Mucosa of gallbladder (tissue), 1 donor: ENCODE data around the gene RTTN. TPM values are rescaled to one million over a fixed set of nuclear protein-coding genes. Genes with fewer than 3 reads are reported as not detected.

ENCODE experiments used
- DNase-seq: peaks from one replicate; pipeline ENCODE4 v3.0.0-alpha.2; 2020; ENCODE audit warnings: low spot score
- total RNA-seq: library from RNA; stranded (reverse); gene quantifications from one replicate; pipeline ENCODE4 v1.2.1, GENCODE V29; 2021
- donor health status: DM: no; HTN: no; CAD: no.

Gene RTTN
- total RNA-seq, 1 donor from 2014 or later, result 8.7 TPM

DNA sequence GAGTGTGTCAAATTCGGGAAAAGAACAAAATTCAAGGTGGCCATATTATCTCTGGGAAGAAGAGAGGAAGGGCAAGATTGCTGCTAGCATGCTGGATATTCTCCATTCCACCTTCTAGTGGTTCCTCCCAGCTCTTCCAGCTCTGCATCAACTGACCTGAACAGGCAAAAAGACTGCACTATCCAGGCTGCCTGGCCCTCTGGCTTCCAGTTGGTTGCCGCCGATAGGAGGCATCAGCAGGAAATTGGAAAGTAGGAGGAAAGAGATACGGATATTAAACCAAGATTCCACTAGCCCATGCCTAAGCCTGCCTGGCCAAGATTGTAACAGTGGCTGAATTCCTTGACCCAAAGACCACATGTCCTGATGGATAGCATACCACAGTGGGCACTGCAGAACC lies 1.7 kb upstream of the RTTN start:
- DNase-seq, result no peak

DNA sequence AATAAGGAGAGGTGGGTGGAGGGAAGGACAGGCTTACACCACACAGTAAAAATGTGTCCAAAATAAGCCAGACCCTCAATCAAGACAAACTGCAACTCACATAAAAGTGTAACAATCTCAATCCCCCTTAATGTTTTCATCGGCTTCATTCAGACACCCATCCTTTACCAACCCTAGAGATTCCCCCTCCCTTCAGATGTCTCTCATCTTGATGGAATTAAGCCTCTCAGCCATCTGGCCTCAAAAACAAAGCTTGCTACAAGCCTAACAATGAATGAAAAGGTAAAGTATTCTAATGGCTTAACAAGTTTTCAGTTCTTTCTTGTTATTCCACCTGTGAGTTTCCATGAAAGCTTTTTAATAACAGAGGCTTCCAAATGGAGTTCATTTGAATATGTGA lies 5.2 kb downstream of the RTTN start:
- no peak for DNase-seq

DNA sequence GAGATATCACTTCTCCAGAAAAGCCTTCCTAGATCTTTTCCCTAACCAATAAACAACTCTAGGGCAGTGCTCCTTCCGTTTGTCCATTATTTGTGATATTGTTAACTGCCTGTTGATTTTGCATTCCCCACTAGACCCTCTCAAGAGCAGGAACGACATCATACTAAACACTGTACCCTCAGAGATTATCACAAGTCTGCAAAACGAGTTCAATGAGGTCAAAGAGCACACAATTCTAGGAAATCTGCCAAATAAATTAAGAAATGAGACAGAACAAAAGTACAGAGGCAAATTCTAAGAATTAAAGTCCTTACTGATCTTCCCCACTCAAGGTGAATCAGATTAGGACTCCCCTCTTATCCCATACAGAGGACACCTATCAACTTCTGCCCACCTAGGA lies 7.6 kb downstream of the RTTN start:
- no peak for DNase-seq

DNA sequence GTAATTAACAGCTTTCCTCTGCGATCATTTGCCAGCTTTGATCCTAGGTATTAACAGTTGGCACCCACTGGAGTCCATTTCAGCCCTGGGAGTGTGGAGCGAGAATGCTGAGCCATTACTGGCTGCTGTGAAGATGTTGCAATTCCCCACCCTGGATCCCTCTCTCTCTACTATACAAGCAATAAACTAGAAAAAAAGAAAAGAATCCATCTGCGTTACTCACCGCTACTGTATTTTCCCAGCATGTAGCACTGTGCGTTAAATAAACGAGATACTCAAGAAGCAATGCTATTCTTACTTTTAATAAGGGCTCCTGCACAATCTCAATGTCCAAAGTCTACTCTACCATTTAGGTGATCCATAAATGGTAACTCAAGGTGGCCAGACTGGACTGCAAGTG lies 8.5 kb downstream of the RTTN start:
- DNase-seq, result no peak

DNA sequence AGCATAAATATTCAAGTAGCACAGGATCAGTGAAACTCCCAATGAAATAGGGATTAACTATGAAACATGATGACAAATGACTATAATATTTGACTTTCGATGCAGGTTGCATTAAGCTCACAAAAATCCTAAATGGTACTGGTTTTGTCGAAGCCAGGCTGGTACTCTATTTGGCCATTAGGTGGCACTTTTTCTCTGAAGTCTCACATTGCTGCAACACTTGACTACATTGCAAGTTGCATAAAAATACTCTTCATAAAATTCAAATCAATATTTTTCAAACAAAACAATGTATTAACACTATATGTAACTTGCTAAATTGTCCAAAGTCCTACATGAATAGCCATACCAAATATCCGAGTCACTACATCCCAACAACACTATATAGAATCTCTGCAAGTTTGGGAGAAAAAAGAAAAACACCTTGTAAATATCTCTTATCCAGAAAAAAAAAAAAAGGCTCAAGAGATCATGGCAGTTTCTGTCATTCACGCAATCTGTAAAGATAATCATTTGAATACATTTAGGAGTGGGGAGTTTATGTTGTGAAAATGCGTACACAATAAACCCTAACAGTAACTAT lies 9.5 kb downstream of the RTTN start:
- peak; percentile 20 for DNase-seq

DNA sequence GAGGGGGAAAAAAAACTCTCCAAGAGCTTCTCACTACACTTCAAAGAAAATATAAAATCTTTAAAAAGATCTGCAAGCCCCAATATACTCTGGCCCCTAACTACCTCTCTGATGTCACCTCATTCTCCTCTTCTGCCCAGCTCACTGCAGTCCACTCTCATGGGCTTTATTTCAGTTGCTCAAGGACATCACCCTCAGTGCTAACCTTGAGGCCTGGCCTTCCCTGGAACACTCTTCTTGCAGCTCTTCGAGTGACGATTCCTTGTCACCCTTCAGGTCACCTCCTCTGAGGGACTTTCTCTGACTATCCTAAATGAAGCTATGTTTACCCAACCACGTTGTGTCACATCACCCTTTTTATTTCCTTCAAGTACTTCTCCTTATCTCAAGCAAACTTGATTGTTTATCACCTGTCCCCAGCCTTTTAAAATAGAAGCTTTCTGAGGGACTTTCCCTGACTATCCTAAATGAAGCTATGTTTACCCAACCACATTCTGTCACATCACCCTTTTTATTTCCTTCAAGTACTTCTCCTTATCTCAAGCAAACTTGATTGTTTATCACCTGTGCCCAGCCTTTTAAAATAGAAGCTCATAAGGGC lies 10.4 kb downstream of the RTTN start:
- DNase-seq, result no peak

DNA sequence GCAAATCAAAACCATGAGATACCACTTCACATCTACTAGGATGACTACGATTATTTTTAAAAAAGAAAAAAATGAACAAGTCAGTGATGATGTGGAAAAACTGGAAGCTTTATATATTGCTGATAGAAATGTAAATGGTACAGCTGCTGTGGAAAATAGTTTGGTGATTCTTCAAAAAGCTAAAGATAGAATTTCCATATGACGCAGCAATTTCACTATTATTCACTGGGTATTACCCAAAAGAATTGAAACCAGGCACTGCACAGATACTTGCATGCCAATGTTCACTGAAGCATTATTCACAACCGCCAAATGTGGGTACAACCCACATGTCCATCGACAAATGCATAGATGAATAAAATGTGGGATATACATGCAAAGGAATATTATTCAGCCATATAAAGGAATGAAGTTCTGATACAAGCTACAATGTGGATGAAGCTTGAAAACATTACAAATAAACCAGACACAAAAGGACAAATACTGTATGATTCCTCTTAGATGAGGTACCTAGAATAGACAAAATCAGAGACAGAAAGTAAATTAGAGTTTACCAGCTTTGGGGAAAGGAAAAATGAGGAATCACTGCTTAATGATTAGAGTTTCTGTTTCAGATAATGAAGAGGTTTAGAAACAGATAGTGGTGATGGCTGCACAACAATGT lies 11.1 kb downstream of the RTTN start:
- DNase-seq, result no peak

DNA sequence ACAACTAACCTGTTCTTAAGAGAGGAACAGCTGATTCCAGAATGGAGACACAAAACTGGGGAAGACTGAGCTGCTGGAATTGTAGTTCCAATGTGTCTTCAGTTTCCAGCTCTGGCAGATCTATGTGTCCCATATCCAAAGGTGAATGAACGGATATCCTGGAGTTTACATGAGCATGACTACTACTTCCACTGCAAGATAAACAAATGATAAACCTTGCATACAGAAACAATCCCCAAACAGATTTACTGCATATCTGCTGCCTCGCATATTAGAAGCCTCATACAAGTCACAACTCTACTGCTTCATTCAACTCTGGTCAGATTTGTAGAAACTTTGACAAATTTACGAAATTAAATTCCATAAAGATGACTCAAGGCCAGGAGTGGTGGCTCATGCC lies 15.0 kb downstream of the RTTN start:
- DNase-seq, result no peak

DNA sequence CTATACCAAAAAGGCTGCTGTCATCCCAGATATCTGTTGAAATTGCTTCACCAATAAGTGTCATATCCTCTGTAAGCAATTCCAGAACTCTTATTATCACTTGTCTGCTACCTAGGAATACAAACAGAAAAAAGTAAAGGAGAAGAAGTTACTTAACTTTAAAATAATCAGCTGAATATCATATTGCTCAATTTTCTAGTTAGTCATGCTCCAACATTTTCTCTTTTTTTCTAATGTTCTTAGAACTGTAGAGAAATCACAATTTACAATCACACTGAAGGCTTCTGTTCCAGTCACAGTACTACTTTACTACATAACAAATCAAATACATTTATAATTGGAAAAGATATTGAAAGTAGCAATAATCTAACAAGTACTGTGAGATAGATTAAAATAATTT lies 17.4 kb downstream of the RTTN start:
- no peak for DNase-seq

DNA sequence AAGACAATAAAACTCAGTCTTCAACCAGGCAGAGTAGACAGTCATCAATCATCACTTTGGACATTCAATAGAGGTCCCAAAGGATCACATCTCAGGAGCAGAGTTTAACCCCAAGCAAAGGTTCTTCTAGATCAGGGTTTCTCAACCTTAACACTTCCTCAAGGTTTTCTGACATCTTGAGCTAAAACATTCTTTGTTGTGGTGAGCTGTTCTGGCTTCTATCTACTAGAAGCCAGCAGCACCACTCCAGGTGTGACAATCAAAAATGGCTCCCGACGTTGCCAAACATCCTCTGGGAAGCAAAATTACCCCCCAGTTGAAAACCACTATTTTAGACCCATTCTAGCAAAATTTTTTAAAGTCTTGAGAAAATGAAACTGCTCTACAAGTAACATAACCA lies 22.0 kb downstream of the RTTN start:
- DNase-seq, result no peak

DNA sequence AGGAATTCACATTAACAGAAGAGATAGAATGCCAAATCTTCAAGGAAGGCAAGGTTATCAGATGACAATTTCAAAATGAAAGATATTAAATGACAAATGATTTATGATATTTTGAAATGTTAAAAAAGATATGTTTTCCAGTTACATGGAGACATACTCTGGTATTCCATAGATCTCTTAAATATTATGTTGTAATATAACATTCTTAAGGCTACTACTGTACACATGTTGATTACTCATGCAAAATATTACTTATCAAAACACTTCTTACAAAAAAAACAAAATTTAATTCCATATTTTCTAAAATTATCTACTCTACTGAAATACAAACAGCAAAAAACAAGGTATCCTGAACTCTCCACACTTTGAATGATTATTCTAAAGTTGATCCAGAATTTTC lies 22.9 kb downstream of the RTTN start:
- DNase-seq, result no peak

DNA sequence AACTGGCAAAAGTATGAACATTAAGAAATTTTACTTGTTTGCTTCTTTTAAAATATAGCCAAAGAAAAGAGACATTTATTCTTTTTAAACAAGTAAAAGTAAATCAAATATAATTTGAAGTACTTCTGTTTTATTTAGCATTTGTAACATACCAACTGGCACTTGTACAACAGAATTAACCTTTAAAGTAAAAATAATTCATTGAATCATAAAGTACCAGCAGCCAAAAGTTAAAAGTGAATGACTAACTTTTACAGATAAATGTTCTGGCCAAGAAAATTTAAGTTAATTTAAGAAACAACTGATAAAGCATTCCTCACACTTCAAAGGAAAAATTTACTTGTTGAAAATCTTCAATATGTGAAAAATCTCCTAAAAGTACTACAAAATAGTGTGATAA lies 23.8 kb downstream of the RTTN start:
- no peak for DNase-seq

DNA sequence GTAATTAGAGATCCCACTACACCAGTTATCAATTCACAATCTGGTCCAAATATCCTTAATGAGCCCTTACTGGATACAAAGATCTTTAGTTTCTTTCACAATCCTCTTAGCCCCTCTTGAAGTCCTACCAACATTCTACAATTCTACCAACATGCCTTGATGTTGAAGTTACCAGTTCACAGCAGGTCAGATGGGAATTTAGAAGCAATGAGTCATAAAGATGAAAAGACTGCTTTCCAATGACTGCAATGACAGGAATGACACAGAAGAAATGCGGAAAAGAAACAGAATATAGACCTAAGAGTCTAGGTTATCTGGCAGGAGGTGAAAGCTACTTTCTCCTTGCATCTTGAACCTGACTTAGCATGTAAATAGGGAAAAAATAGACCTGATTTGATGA lies 24.5 kb downstream of the RTTN start:
- DNase-seq, result no peak

DNA sequence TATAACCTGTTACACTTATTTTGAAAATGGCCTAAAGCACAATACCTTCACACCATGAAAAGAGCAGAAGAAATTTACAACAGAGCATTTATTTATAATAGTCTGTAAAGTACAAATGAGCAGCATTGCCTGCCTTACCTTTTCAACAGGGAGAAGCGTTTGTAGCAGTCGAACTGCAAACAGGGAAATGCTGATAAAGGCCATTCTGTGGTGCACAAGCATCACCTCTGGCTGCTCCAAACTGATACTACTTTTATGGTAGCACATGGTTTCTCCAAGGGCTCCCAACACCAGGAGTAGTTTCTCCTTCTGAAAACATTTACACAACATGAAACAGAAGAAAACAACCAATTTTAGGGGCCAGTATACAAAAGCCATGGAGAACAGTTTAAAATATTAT lies 28.9 kb downstream of the RTTN start:
- no peak for DNase-seq

DNA sequence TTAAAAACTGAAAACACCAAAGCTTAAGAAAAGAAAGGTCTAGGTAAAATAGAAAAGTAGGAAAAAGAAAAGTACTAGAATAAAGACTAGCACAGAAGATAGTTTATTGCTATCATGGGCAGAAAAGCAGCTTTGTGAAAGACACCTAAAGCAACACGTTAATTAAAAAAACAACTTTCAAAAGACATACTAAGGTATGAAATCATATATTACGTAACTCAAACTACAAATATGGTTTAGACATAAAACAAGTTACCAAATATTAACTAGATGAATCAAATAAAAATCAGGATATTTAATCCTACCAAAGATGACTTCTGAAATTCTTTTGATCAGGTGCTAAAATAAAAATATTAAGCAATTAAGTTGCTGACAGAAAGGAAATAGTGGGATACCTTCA lies 30.3 kb downstream of the RTTN start:
- no peak for DNase-seq

DNA sequence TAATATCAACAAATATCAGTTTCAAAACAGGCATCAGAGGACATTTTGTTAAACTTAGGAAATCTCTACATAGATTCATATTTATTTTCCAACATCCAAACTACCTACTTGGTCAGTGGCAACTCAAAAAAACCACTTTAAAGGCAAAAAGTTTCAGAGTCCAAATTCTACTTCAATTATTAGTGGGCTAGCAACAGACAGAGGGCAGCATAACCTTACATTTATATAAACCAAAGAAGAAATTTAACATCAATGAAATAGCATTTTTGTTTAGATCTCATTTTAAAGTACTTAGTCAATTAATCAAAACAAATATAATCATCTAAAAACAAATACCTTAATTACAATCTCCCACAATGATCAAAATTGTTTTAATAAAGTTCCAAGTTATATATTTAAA lies 33.3 kb downstream of the RTTN start:
- no peak for DNase-seq

DNA sequence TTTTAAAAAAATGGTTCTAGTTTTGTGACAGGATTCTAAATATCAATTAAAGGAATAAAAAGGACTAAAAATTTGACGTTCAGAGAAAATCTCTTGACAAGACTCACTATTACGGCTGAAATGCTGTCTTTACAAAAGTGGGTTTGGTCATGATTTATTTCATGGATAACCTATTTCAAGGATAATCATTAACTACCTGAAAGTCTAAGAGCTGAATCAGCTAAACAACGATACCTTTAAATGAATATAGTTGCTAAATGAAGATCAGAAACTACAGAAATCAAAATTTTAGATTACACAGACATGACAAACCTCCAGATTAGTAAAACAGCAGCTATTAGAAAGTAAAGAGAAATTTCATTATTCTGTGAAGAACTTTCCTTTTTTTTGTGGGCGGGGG lies 35.7 kb downstream of the RTTN start:
- no peak for DNase-seq

DNA sequence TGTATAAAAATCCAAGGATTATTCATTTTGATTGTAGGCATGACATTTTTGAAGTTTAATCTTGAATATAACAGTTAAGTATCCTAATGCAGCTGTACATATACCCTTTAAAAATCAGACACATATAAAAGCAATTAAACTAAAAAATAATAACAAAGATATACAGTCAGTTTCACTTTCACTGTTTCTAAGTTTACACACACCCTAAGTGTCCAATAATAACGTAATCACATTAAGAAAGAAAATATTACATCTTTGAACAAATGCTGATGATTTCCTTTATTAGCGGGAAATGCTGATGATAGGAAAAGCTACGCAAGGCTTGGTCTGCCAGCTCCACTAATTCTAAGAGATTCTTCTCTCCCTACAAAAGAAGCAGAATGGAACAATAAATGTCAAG lies 38.8 kb downstream of the RTTN start:
- no peak for DNase-seq

DNA sequence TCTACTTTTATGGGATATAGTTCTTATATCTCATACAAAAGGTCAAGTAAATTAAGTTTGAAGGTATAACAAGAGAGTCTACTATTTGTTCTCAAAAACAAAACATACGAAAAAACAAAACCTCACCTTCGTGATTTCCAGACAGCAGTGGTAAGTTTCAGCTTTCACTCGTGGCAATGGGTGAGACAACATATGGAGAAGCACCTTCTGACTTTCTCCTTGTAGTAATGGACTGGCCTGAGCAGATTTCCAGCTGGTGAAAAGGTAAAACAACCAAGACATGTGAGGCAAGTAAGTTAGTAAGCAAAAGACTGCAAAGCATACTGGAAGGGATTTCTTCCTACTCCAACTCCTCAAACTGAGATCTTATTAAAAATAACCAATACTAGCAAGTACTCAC lies 39.6 kb downstream of the RTTN start:
- DNase-seq, result no peak

DNA sequence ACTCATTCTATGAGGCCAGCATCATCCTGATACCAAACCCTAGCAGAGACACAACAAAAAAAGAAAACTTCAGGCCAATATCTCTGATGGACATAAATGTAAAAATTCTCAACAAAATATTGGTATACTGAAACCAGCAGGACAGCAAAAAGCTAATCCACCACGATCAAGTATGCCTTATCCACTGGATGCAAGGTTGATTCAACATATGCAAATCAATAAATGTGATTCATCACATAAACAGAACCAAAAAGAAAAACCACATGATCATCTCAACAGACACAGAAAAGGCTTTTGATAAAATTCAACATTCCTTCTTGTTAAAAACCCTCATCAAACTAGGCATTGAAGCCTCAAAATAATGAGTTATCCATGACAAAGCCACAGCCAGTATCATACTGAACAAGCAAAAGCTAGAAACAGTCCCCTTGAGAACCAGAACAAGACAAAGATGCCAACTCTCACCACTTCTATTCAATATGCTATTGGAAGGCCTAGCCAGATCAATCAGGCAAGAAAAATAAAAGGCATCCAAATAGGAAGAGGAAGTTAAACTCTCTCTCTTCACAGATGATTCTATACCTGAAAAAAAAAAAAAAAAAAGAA lies 45.3 kb downstream of the RTTN start:
- no peak for DNase-seq

DNA sequence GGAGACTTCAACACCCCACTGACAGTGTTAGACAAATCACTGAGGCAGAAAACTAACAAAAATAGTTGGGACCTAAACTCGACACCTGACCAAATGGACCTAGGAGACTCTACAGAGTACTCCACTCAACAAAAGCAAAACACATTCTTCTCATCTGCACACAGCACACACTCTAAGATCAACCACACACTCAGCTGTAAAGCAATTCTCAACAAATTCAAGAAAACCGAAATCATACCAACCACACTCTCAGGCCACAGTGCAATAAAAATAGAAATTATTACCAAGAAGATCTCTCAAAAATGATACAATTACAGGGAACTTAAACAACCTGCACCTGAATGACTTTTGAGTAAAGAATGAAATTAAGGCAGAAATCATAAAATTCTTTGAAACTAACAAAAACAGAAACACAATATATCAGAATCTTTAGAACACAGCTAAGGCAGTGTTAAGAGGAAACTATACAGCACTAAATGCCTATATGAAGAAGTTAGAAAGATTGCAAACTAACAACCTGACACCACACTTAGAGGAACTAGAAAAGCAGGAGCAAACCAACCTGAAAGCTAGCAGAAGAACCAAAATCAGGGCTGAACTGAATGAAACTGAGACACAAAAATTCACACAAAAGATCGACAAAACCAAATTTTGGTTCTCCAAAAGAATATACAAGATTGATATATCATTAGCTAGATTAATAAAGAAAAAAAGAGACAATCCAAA lies 46.3 kb downstream of the RTTN start:
- no peak for DNase-seq

DNA sequence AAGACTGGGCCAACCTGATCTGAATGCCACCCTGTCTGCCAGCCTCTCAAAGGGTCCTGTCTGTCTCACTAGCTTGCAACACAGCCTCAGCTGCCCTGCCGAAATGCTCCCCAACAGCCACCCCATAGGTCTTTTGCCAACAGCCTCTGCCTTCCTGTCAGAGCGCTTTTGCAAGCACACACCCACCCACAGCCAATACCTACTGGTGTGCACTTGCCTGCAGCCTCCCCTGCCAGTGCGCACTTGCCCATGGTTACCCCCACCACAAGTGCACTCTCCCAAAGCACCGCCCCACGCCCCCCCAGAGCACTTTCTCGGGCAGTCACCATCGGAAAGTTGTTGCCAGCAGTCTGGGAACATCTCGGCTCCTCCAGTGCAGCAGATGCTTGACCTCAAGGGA lies 48.6 kb downstream of the RTTN start:
- DNase-seq, result no peak
